SHP77 (cell line): ENCODE results near the gene ANKRD63.

Experiments
- DNase-seq, 2 experiments: peaks; one replicate each; lab custom pipeline; 2025; lab: John Stamatoyannopoulos, UW

Gene ANKRD63, protein sequence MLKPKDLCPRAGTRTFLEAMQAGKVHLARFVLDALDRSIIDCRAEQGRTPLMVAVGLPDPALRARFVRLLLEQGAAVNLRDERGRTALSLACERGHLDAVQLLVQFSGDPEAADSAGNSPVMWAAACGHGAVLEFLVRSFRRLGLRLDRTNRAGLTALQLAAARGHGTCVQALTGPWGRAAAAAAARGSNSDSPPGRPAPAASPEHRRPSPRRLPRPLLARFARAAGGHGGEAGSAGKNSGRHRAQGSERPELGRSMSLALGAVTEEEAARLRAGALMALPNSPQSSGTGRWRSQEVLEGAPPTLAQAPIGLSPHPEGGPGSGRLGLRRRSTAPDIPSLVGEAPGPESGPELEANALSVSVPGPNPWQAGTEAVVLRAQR

DNA sequence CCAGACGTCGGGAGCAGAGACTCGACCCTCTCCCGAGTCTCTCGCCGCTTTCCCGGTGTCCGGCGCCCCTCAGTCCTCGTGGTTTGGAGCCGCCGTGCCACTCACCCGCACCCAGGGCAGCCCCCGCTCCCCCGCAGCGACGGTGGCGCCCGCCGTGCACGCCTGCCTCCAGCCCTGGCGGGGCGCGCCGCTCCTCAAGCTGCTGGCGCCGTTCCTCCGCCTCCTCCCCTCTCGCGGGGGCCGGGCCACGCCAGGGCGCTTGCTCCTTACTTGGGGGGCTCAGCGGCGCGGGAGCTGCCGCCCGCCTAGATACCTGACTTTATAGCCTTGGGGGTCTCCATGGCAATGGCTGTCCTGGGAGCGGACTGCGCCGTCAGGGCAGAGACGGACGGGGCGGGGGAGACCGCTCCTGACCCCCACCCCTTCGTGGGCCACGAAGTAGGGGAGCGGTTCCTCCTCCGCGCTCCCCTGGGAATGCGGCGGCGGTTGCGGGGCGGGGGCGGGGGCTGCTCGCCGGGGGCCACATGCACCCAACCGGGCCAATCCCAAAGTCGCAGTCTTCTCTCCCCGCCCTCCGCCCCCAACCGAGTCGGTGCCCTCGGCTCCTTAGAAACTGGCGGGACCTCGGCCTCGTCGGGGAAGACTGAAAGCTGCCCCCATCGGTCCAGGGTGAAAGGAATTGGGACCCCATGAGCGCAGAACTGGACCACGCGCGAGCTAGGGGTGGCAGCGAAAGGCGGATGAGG lies at the start of gene ANKRD63:
Gene ANKRD63, minus strand, starts transcription at position 196 of the 746 bp plus-strand sequence. CDS start 478 bp downstream, outside the sequence.
- DNase-seq = no peak

DNA sequence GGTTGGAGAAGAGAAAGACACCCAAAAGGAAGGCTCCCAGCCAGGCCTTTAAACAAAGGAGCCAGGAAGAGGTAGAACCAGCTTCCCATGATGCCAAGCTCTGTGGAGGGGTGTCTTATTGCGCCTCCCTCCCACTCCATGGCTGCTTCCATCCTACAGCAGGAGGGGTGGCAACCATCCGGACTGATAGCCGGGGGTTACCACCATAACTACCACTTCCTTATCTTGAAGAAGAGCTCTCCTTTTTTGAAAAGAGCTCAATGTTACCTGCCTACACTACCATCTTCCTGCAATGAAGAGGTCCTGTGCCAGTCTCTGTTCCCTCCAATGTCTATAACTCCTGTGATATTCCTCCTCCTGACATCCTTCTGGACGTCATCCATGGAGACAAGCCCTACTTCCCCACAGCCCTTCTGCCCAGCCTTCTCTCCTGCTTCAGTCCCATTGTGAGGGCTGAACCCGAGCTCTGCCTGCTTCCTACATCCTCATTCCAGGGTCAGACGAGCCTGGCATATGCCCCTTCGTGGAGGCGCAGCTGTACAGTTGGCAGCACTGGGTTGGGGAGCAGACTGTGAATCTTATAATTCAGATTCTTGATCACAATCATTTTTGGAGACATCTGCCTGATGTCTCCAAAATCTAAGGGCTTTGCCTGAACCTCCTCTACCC lies 49.4 kb upstream of the ANKRD63 start:
- DNase-seq = no peak

DNA sequence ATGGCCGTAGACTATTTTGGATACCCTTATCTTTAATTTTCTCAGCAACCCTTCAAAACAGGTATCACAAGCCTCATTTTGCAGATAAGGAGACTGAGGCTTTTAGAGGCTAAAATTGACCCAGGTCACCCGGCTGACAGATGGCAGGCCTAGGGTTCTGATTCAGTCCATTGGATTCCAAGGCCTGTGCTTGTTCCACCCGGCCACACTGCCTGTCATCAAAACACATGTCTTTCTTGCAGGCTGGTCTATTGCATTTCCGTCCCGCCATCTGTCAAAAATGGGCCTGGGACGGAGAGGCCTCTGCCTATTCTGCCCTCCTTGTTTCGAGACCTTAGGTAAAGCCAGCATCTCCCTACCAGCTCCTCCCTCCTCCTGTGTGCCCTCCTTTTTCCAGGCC lies 48.8 kb upstream of the ANKRD63 start:
- no peak for DNase-seq

DNA sequence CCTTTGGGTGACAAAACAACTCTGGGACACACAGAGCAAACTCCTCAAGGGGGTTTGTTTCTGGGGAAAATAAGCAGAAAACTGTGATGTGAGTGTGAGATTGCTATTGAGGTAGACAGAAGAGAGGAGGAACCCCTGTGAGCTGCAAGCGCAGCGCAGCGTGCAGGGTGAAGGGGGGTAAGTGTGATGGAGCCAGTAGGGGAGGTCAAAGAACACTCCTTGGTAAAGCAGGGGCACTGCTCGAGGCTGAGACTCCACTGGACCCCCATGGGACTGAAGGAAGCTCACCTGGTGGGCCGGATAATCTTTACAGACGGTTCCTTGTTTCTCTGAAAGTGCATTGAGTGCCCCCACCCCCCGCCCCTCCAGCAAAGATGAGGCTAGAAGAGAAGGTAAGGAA lies 48.2 kb upstream of the ANKRD63 start:
- DNase-seq = no peak

DNA sequence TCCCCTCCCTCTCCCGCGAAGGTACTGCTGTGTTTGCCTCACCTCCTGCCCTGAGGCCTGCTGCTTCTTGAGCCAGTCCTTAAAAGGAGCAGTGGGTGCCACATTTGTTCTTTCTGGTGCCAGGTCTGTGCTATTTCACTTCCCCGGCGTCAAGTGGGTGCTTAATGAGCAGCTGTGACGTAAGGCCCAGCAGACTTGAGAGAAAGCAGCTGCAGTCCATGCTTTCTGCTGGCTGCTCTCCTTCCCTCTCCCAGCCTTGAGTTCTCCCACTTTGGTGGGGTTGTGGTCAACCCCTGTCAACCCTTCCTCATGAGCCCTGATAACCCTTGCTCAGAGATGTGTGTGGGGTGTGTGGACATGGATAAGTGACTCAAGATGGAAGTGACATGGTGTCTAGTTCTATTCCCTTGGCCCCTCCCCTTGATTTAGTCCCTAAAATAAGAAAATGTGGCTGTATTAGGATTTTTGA lies 47.5 kb upstream of the ANKRD63 start:
- peak; percentile 59 to 81 for DNase-seq

DNA sequence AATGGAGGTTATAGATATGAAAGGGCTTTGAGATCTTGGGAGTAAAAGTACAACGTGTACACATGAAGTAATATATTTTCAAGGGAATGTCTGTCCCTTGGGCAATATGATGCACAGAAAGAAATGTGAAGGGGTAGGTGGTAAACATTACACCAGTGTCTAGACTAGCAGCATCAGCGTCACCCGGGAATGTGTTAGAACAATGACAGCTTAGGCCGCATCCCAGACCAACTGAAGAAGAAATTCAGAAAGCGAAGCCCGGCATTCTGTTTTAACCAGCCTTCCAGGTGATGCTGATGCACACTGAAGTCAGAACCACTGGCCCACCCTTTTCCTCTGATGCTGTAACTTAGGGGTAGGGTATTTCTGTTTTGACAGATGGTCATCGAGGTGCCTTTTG lies 46.9 kb upstream of the ANKRD63 start:
- DNase-seq = no peak

DNA sequence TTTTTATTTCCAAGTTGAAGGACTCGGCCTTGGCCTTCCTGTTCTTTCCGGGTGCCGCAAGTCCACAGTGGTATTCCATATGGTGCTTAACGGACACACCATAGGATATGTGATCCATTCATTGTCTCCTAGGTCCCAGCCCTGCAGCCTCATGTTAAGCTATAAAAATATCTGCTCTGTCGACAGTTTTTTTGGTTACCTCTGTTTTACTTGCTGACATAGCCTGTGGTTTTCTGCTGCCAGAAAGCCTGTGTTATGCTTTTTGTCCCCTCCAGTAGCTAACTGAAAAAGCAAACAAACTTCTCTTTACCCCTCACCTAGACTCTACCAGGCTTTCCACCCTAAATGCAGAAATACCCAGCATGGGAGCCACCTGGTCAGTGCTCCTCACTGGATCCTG lies 45.9 kb upstream of the ANKRD63 start:
- DNase-seq = no peak

DNA sequence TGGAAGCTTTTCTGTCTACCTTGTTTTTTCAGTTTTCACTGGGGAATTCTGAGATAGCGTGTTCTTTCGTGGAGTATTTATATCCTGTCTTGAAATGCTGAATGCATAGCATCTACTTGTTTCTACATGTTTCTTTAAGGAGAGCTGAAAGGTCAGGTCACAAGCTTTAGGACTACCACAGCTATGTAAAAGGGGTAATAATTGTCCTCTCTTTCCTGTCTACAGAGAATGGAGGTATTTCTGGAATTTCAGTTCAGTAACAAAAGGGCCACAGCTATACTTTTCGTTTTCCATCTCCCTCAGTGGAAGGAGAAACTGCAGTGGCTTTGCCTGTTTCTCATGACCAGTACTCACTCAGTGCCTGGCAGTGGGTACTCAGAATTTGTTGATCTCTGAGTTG lies 45.3 kb upstream of the ANKRD63 start:
- no peak for DNase-seq

DNA sequence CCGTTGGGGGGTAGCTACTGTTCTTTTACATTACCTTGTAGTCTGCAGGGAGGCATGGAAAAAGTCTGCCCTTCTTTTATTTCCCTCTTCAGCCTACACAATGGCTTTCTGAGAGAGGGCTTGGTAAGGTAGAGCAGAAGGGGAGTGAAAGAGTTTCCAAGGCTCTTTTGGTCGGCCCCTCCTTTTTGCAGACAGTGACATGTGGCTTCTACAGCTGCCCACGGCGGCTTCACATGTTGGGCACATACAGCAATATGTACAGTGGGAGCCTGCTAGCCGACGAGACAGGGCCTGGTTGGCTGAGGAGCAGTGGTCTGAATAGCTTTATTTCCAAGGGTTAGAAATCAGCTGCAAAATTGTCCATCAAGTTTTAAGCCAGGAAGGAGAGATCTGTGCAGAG lies 44.6 kb upstream of the ANKRD63 start:
- DNase-seq = no peak

DNA sequence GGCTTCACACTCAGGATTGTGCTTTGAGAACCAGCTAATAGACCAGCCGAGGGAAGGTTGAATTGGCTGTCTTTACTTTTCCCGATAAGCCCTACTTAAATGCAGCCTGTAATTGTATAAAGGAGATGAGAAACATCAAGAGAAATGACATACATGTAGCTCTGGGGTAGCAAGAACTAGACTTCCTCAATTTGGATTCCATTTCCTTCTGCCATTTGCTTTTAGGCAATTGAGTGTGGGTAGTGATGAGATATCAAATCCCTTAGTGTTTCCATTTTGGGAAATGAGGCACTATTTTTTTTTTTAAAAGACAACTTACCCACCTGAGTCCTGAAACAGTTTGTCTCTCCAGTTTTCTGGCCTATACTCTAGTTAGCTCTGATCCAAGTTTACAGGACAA lies 42.8 kb upstream of the ANKRD63 start:
- DNase-seq = no peak

DNA sequence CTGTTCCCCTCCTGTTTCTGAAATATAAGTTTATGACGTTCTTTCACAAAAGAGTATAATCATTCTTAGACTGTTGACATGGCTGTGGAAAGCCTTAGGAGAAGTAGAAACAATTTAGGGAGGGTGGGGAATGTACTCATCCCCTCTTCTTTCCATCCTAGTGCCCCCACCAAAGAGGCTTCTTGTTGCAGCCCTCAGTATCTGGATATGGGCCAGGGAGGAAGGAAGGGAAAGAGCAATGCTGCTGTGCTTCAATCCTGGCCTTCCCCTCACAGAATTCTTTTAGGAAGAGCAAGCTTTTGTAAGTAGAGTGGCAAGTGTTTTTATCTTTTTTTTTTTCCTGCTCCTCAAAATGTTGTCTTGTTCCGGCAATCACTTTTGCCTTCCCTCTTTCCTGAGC lies 42.3 kb upstream of the ANKRD63 start:
- no peak for DNase-seq

DNA sequence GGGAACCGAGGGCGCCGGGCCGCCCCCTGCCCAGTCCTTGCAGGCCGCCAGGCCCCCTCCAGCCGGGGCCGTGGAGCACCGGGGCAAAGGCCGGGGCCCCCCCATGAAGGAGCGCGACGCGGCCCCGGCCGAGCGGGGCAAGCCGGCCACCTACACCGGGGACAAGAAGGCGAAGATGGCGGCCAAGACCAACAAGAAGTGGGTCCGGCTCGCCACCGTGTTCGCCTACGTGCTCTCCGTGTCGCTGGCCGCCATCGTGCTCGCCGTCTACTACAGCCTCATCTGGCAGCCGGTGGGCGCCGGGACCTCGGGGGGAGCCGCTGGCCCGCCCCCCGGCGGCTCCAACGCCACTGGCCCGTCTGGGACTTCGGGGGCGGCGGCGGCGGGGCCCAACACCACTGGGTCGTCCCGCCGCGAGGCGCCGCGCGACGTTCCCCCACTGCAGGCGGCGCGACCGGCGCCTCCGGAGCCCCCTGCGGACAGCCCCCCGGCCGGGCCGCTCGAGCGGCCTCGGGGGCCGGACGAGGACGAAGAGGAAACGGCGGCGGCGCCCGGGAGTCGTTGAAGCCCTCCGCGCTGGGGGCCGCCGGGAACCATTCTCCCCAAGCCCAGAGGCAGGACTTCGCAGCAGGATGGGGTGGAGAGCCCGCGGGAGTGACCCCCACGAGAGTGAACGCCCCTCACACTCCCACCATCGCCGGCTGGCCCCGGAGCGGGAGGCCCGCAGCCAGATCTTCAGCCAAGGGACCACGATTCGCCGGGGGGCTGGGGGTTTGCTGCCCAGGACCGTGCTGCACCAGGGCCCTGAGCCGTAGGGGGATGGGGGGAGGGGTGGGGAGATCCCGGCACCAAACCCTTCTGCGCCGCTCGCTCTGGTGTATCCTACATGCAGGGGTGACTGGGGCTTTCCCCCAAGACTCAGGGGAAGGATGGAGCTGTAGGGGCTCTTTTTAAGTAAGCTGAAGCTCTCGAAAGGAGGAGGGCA lies 41.4 kb upstream of the ANKRD63 start:
- DNase-seq = no peak

DNA sequence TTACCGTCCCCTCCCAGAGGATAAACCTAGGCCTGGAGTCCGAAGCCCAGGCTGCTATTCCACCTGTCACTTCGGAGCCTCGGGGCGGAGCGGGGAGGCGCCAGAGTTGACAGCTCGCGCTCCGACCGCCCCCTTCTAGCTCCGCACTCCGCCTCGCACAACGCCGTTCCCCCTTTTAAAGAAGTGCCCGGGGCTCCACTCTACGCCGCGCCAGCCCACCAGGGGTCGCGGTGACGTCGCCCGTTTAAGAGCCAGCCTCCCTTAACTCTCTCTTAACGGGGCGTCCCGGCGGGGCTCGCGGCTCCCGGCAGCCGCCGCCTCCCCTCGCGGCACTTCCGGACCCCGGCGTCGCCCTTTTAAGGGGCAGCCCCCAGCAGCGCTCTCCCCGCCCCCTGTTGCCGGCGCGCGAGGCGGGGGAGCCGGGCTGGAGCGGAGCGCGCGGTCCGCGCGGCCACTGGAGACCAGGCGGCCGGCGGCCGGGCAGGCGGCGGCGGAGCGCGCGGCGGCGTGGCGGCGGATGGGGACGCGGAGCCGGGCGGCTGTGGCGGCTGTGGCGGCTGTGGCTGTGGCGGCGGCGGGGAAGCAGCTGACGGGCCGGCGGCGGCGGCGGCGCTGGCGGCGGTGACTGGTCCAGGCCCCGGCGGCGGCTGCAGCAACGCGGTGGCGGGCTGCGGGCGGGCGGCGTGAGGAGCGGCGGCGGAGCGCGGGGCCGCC lies 40.5 kb upstream of the ANKRD63 start, which contains the start of gene INAFM2:
Gene INAFM2, plus strand, starts transcription at position 454 of the 714 bp plus-strand sequence. CDS start 364 bp downstream, outside the sequence.
- DNase-seq = peak; percentile 84 to 95

DNA sequence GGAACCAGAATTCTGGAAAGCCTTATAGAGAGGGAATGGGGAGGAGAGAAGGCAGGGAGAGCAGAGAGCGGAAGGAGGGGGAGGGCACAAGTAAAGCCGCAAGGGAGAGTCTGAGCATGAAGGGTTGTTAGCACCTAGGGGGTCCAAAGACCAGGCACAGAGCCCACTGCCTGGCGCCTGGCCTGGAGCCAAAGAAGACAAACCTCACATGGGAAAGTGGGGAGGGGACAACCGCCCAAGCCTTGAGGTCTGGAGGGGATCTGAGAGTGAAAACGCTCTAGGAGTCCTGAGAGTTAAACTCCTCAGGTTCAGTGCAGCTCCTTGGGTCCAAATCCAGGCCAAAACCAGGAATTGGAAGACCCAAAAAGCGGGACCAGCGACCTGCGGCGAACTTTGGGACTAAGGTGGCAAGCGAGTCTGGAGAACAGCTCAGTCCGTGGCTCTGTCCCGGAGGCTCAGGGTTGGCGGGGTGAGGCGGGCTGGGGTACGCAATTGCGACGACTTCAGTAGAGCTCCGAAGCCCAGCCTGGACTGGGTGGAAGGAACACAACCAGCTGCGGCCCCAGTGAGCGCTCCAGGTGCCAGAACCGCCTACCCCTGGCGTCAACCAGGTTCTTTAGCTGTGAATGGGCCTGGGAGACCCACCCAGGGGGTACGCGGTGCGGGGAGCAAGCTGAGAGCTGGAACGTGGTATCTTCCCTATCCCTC lies 39.8 kb upstream of the ANKRD63 start:
- DNase-seq = no peak

DNA sequence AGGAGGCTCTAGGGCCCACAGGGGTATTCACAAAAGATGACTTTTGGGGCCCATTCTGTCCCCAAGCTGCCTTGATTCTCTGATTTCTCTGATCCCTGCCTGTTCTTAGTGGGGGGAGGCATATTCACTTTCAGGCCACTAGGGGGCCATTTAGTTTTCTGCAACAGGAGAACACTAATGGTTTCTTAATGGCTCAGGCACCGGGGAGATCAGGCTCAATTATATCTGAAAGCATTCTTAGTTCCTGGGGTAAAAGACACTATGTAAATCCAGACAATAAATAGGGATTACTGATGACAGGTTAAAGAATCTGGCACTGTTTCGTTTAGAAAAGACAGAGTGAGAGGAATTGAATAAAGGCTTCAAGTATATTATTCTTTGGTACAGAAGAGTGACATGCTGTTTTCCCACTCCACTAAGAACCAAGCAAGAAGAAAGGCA lies 38.1 kb upstream of the ANKRD63 start:
- peak; percentile 66 to 68 for DNase-seq

DNA sequence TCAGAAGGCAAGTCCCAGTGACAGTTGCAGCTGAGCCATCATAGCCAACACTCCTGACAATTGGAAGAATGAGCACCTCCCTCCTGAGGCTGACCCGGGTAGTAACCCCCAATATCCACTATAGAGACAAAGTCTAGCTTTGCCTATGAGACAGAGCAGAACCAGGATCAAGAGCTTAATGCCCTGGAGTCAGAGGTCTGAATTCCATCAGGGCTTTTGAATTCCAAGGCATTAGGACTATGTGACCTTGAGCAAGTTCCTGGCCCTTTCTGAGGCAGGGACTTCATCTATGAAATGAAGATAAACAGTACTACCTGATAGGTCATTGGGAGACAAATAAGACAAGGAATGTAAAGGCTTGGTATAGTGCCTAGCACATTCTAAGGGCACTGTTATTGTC lies 37.5 kb upstream of the ANKRD63 start:
- no peak for DNase-seq

DNA sequence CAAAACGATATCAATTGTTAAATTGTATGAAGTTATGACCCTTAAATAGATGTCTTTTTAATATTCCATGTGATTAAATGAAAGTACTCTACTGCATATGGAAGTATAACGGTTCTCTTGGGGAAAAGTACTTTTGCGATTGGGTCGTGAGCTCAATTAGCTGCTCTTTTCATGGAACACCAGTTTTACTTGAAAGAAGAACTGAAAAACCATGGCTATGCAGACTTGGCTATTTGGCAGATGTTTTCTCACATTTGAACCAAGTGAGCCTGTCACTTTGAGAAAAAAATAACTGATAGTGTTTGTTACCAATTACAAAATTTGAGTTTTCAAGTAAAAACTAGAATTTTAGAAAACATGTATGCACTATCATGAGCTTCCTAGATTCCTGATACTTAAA lies 34.7 kb upstream of the ANKRD63 start:
- no peak for DNase-seq

DNA sequence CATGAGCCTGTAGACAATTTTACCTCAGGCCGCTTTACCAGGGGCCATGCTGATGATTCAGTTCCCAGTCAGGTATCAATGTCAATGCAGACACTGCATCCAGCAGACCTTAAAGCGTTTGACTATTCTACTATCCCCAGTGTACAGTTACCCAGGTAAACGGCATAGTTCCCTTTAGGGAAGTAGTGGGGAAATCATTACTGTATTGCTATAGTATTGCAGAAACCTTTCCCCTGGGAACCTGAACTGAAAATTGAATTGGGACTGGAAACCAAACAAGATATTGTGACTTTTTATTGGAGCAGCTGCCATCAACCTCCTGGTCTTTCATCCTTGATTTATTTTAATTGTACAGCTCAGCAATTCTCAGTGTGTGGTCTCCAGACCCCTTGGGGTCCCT lies 34.1 kb upstream of the ANKRD63 start:
- no peak for DNase-seq

DNA sequence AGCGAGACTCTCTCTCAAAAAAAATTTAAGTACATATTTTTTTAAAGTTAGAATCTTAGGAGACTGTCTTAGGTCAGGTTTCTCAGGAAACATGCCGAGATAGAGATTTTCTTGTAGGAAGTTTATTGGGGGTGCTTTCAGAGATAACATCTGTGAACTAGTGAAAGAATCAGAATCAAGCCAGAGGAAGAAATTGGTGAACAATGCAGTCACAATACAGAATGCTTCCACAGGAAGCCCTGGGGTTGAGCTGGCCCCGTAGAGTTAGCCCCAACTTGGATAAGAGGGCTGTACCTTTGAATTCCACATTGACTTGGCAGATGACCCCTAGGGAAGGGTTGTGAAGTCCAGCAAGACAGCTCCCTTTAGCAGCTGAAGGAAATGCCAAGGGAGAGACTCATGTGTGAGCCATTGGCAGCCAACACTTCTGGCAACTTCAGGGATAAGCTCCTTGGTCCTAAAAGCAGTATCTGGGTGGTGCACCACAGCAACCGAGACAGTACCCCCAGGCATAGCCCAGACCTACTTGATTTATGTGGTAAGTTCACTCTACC lies 31.9 kb upstream of the ANKRD63 start:
- DNase-seq = no peak
